SK-N-SH (cell line): ENCODE results near the gene MRPL49. TPM values are rescaled to one million over a fixed set of nuclear protein-coding genes. Genes with fewer than 3 reads are reported as not detected.

Source experiments
- CTCF ChIA-PET: fragments of 300-600, 350-600 bp; formaldehyde crosslinking; extraction: SDS; loops from one replicate; lab custom pipeline; 2021; lab: Yijun Ruan, JAX
- POLR2A ChIA-PET: fragments of 350-600 bp; sonication (Branson Sonifier 250); formaldehyde crosslinking; extraction: SDS; loops from one replicate; lab custom pipeline; 2020; ENCODE audit warnings: antibody characterized with exemption, inconsistent platforms; lab: Yijun Ruan, JAX
- DNase-seq: peaks from one replicate; pipeline ENCODE4 v3.0.0; 2012
- H2AFZ ChIP-seq: fragments of 200-600 bp; sonication (generic); 2 replicates; pipeline ENCODE4 v1.8.1; 2016; ENCODE audit warnings: antibody characterized with exemption, mild to moderate bottlenecking, low read depth
- H3F3A ChIP-seq: fragments of 200-600 bp; sonication (generic); replicated peaks from 2 replicates; pipeline ENCODE3; 2016; ENCODE audit warnings: antibody characterized with exemption, mild to moderate bottlenecking; ENCODE audit not compliant: insufficient read depth
- H3K27ac ChIP-seq, 2 experiments: fragments of 200-500 bp in 1 of 2; fragments of 200-600 bp in 1 of 2; sonication (Bioruptor generic) in 1 of 2; sonication (generic), shearing (Covaris generic) in 1 of 2; 2 replicates each; pipeline versions ENCODE4 v1.5.1 to v1.6.1; 2014 to 2016; ENCODE audit warnings: low read depth in 2 of 2, inconsistent platforms in 1 of 2, low read length in 1 of 2, mild to moderate bottlenecking in 1 of 2, mixed read lengths in 1 of 2
- H3K27me3 ChIP-seq: fragments of 200-600 bp; sonication (generic), shearing (Covaris generic); 2 replicates; pipeline ENCODE4 v1.6.1; 2016; ENCODE audit warnings: mixed run types; ENCODE audit not compliant: insufficient read depth
- H3K36me3 ChIP-seq, 2 experiments: fragments of 200-500 bp in 1 of 2; fragments of 200-600 bp in 1 of 2; sonication (Bioruptor generic) in 1 of 2; sonication (generic) in 1 of 2; replicated peaks in 1 of 2; 2 replicates each; pipeline versions ENCODE3 to v1.5.1; 2014 to 2016; ENCODE audit warnings: low read length in 1 of 2, mild to moderate bottlenecking in 1 of 2; ENCODE audit not compliant: insufficient read depth in 2 of 2, control insufficient read depth in 1 of 2
- H3K4me1 ChIP-seq, 2 experiments: fragments of 200-500 bp in 1 of 2; fragments of 200-600 bp in 1 of 2; sonication (Bioruptor generic) in 1 of 2; sonication (generic), shearing (Covaris generic) in 1 of 2; 2 replicates each; pipeline versions ENCODE4 v1.5.1 to v1.6.1; 2014 to 2016; ENCODE audit warnings: low read depth in 1 of 2, low read length in 1 of 2, mixed run types in 1 of 2; ENCODE audit not compliant: insufficient read depth in 2 of 2, control insufficient read depth in 1 of 2
- H3K4me2 ChIP-seq: fragments of 200-600 bp; sonication (generic), shearing (Covaris generic); 2 replicates; pipeline ENCODE4 v1.6.1; 2017; ENCODE audit warnings: mixed run types
- H3K4me3 ChIP-seq, 2 experiments: fragments of 200-500 bp in 1 of 2; fragments of 200-600 bp in 1 of 2; sonication (Bioruptor generic) in 1 of 2; sonication (generic), shearing (Covaris generic) in 1 of 2; 2 replicates each; pipeline versions ENCODE4 v1.5.1 to v1.8.1; 2014 to 2016; ENCODE audit warnings: low read depth in 2 of 2, inconsistent platforms in 1 of 2, low read length in 1 of 2, mild to moderate bottlenecking in 1 of 2, mixed read lengths in 1 of 2, moderate library complexity in 1 of 2
- H3K79me2 ChIP-seq: fragments of 200-600 bp; sonication (generic); 2 replicates; pipeline ENCODE4 v1.8.1; 2017; ENCODE audit warnings: mild to moderate bottlenecking; ENCODE audit not compliant: insufficient read depth
- H3K9ac ChIP-seq: fragments of 200-600 bp; sonication (generic); 2 replicates; pipeline ENCODE4 v1.6.1; 2017; ENCODE audit warnings: mixed run types
- H3K9me2 ChIP-seq: fragments of 200-600 bp; sonication (generic); 2 replicates; pipeline ENCODE4 v1.6.1; 2017; ENCODE audit warnings: mixed run types
- H3K9me3 ChIP-seq: fragments of 200-600 bp; sonication (generic); 2 replicates; pipeline ENCODE4 v1.6.1; 2017; ENCODE audit warnings: mixed run types, mild to moderate bottlenecking, moderate library complexity
- H4K20me1 ChIP-seq: fragments of 200-600 bp; sonication (generic); 2 replicates; pipeline ENCODE4 v1.6.1; 2017; ENCODE audit warnings: mild to moderate bottlenecking, mixed run types; ENCODE audit not compliant: insufficient read depth
- CTCF ChIP-seq: fragments of 200-600 bp; sonication (generic); IDR thresholded peaks from 2 replicates; pipeline ENCODE4 v1.6.1; 2017; ENCODE audit warnings: antibody characterized with exemption, mild to moderate bottlenecking, moderate library complexity
- EP300 ChIP-seq, 2 experiments: IDR thresholded peaks; 2 replicates each; pipeline versions ENCODE4 v1.4.0 to v1.6.1; 2012; ENCODE audit warnings: borderline replicate concordance in 1 of 2, low read depth in 1 of 2, low read length in 1 of 2
- FOSL2 ChIP-seq: IDR thresholded peaks from 2 replicates; pipeline ENCODE4 v1.4.0; 2012; ENCODE audit warnings: low read depth, mild to moderate bottlenecking, moderate library complexity, borderline replicate concordance
- FOXJ3 ChIP-seq: sonication (generic); formaldehyde crosslinking; IDR thresholded peaks from 2 replicates; pipeline ENCODE4 v1.5.1; 2020; ENCODE audit warnings: mild to moderate bottlenecking, missing genetic modification reagents
- FOXM1 ChIP-seq: IDR thresholded peaks from 2 replicates; pipeline ENCODE4 v1.4.0; 2012; ENCODE audit warnings: low read depth, mild to moderate bottlenecking
- GATA2 ChIP-seq: sonication (generic); formaldehyde crosslinking; IDR thresholded peaks from 2 replicates; pipeline ENCODE4 v1.5.0; 2020; ENCODE audit warnings: mild to moderate bottlenecking, missing genetic modification reagents
- JUND ChIP-seq: IDR thresholded peaks from 2 replicates; pipeline ENCODE4 v1.4.0; 2012
- MEF2A ChIP-seq: IDR thresholded peaks from 2 replicates; pipeline ENCODE4 v1.4.0; 2012; ENCODE audit warnings: low read depth, borderline replicate concordance
- MXI1 ChIP-seq: IDR thresholded peaks from 2 replicates; pipeline ENCODE4 v1.6.1; 2012; ENCODE audit warnings: mild to moderate bottlenecking, low read depth, low read length, improper control_type of control experiment
- RAD21 ChIP-seq: IDR thresholded peaks from 2 replicates; pipeline ENCODE4 v1.6.1; 2012; ENCODE audit warnings: mild to moderate bottlenecking, low read length
- REST ChIP-seq: IDR thresholded peaks from 2 replicates; pipeline ENCODE4 v1.6.1; 2012; ENCODE audit warnings: mild to moderate bottlenecking, low read depth, low read length, moderate library complexity
- RFX5 ChIP-seq: IDR thresholded peaks from 2 replicates; pipeline ENCODE4 v1.6.1; 2012; ENCODE audit warnings: mild to moderate bottlenecking, improper control_type of control experiment, low read length
- SMC3 ChIP-seq: IDR thresholded peaks from 2 replicates; pipeline ENCODE4 v1.6.1; 2012; ENCODE audit warnings: low read depth, low read length, improper control_type of control experiment
- TAF1 ChIP-seq: IDR thresholded peaks from 2 replicates; pipeline ENCODE4 v1.6.1; 2012; ENCODE audit warnings: low read depth, mild to moderate bottlenecking, low read length, moderate library complexity, borderline replicate concordance
- TCF12 ChIP-seq: IDR thresholded peaks from 2 replicates; pipeline ENCODE4 v1.4.0; 2012
- YY1 ChIP-seq: IDR thresholded peaks from 2 replicates; pipeline ENCODE4 v1.4.0; 2012; ENCODE audit warnings: low read depth, mild to moderate bottlenecking
- WGBS: methylation state at CpG from one replicate; pipeline ENCODE4 v1.1.6; 2017; ENCODE audit warnings: low lambda C conversion rate; 5-methylcytosine and 5-hydroxymethylcytosine counted together
- polyA plus RNA-seq, 3 experiments: library from polyadenylated mRNA; depleted of rRNA; stranded (reverse); fragments of >200 nt; gene quantifications; 2 replicates each; pipeline ENCODE4 v1.2.3, GENCODE V29; 2012
- TF ChIP-seq, protein P1 (sequence below): IDR thresholded peaks from 2 replicates; pipeline ENCODE4 v1.4.0; 2012; ENCODE audit warnings: low read depth, borderline replicate concordance
- TF ChIP-seq, protein P2 (sequence below): IDR thresholded peaks from 2 replicates; pipeline ENCODE4 v1.4.0; 2012; ENCODE audit warnings: low read depth
- TF ChIP-seq, protein P3 (sequence below): fragments of 150-350 bp; IDR thresholded peaks from 2 replicates; pipeline ENCODE4 v1.6.1; 2017; ENCODE audit warnings: antibody characterized with exemption, low read length, low read depth, borderline replicate concordance

Gene MRPL49
- polyA plus RNA-seq, 1 of the 3 experiments (the other 2 are of a cell fraction) = 56.7 TPM

DNA sequence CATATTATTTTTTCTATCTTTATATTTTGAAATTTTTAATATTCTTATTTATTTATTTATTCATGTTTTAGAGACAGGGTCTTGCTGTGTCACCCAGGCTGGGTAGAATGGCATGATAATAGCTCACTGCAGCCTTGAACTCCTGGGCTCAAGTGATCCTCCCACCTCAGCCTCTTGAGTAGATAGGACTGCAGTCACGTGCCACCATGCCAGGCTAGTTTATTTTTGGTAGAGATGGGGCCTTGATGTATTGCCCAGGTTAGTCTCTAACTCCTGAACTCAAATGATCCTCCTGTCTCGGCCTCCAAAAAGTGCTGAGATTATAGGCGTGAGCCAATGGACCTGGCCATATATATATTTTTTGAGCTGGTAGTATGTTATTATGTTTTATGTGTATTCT lies 45.5 kb downstream of the MRPL49 start:
- Histone ChIP-seq H3K9ac (no peak overlapping the region), H3K36me3 (no peaks in the 10 kb centered on the region), H3K4me3 (no peak overlapping the region), H3K4me1 (no peaks in the 10 kb centered on the region; a peak in 1 of 4 replicates), H3K9me2 (no peaks in the 10 kb centered on the region), H3K9me3 (no peaks in the 10 kb centered on the region), H3K4me2 (no peak overlapping the region), H4K20me1 (no peaks in the 10 kb centered on the region), H3F3A (peaks cover 2% of the 10 kb centered on the region), H2AFZ (no peak overlapping the region), H3K27me3 (no peaks in the 10 kb centered on the region), H3K79me2 (no peaks in the 10 kb centered on the region), H3K27ac (no peak overlapping the region)
- CTCF ChIA-PET = interaction anchor here (1.2 kb wide), 1 partner anchor 56 kb away, joined by 3 read pairs; the partner anchor contains the start of gene TM7SF2
- no peak for TF ChIP-seq JUND
- no peak for TF ChIP-seq TCF12
- TF ChIP-seq, protein P1, sequence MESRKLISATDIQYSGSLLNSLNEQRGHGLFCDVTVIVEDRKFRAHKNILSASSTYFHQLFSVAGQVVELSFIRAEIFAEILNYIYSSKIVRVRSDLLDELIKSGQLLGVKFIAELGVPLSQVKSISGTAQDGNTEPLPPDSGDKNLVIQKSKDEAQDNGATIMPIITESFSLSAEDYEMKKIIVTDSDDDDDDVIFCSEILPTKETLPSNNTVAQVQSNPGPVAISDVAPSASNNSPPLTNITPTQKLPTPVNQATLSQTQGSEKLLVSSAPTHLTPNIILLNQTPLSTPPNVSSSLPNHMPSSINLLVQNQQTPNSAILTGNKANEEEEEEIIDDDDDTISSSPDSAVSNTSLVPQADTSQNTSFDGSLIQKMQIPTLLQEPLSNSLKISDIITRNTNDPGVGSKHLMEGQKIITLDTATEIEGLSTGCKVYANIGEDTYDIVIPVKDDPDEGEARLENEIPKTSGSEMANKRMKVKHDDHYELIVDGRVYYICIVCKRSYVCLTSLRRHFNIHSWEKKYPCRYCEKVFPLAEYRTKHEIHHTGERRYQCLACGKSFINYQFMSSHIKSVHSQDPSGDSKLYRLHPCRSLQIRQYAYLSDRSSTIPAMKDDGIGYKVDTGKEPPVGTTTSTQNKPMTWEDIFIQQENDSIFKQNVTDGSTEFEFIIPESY = no peak
- no peak for TF ChIP-seq YY1
- TF ChIP-seq RFX5 = no peak
- TF ChIP-seq RAD21 = no peak
- TF ChIP-seq SMC3 = no peak
- no peak for TF ChIP-seq FOXJ3 (CRISPR knock-in tag)
- TF ChIP-seq TAF1 = no peak
- TF ChIP-seq REST = no peak
- no peak for TF ChIP-seq EP300 (IDR thresholded peaks at IDR 0.05; ENCODE audit: borderline replicate concordance in 1 of 2, low read depth in 1 of 2, low read length in 1 of 2)
- no peak for TF ChIP-seq MEF2A
- no peak for TF ChIP-seq GATA2
- TF ChIP-seq FOXM1 = no peak
- no peak for TF ChIP-seq CTCF
- TF ChIP-seq, protein P2, sequence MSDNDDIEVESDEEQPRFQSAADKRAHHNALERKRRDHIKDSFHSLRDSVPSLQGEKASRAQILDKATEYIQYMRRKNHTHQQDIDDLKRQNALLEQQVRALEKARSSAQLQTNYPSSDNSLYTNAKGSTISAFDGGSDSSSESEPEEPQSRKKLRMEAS = no peak
- TF ChIP-seq, protein P3, sequence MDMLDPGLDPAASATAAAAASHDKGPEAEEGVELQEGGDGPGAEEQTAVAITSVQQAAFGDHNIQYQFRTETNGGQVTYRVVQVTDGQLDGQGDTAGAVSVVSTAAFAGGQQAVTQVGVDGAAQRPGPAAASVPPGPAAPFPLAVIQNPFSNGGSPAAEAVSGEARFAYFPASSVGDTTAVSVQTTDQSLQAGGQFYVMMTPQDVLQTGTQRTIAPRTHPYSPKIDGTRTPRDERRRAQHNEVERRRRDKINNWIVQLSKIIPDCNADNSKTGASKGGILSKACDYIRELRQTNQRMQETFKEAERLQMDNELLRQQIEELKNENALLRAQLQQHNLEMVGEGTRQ = no peak
- no peak for TF ChIP-seq MXI1
- no peak for TF ChIP-seq FOSL2
- DNase-seq = no peak
- 79% methylated on average over 3 of the region's 3 CpGs for WGBS
- POLR2A ChIA-PET = no interaction called here
